Transverse colon (tissue), 4 donors: Measurements from ENCODE around the gene ST3GAL4.

ENCODE experiments used
- CTCF ChIP-seq, 5 experiments: fragments of 200-600 bp in 3 of 5; fragments of 450-650 bp in 2 of 5; sonication (generic) in 3 of 5; IDR thresholded peaks; 1 replicate in 2 of 5; 2 replicates in 3 of 5; pipeline ENCODE4 v1.5.1; 2016 to 2017; ENCODE audit warnings: antibody characterized with exemption in 5 of 5, inconsistent platforms in 3 of 5, mild to moderate bottlenecking in 2 of 5, moderate library complexity in 1 of 5
- POLR2A ChIP-seq: fragments of 450-650 bp; IDR thresholded peaks from one replicate; pipeline ENCODE4 v1.6.1; 2016; ENCODE audit warnings: antibody characterized with exemption, mild to moderate bottlenecking, moderate library complexity
- POLR2AphosphoS5 ChIP-seq, 3 donors: sonication (generic); formaldehyde crosslinking; IDR thresholded peaks; one replicate each; pipeline ENCODE4 v1.6.1; 2016; ENCODE audit warnings: antibody characterized with exemption in 3 of 3

- TF ChIP-seq POLR2A (no peak), POLR2AphosphoS5 (IDR thresholded peaks at IDR 0.05) (no peak), CTCF (IDR thresholded peaks at IDR 0.05) (no peak)
Observed at GRCh38 chr11:126357969-126358762, 2.7 kb downstream of the ST3GAL4 start.
